Common myeloid progenitor, CD34-positive (primary cell): ENCODE measurements around the gene P2RY11.

Experiments
- CTCF ChIA-PET: fragments of 350-600 bp; sonication (Branson Sonifier 250); formaldehyde crosslinking; loops from one replicate; lab custom pipeline; 2021; ENCODE audit warnings: antibody characterized with exemption; lab: Charles Lee
- POLR2A ChIA-PET: fragments of 350-600 bp; sonication (Branson Sonifier 250); formaldehyde crosslinking; loops from one replicate; lab custom pipeline; 2021; ENCODE audit warnings: antibody characterized with exemption; lab: Charles Lee
- DNase-seq, 3 donors: peaks; one replicate each; pipeline versions ENCODE4 v3.0.0 to v3.0.0-alpha.2; 2013
- H3K27ac ChIP-seq, 2 experiments: 1 replicate in 1 of 2; 2 replicates in 1 of 2; pipeline ENCODE4 v1.7.0; 2013; ENCODE audit warnings: inconsistent platforms in 2 of 2, low read length in 2 of 2, mild to moderate bottlenecking in 2 of 2, low read depth in 1 of 2, moderate library complexity in 1 of 2; ENCODE audit not compliant: severe bottlenecking in 2 of 2, insufficient read depth in 1 of 2, poor library complexity in 1 of 2
- H3K27me3 ChIP-seq, 5 experiments: replicated peaks in 2 of 5; 1 replicate in 3 of 5; 2 replicates in 2 of 5; pipeline versions ENCODE4 v1.6.1 to v1.7.0; 2013; ENCODE audit warnings: low read length in 4 of 5, mild to moderate bottlenecking in 2 of 5, moderate library complexity in 2 of 5, inconsistent platforms in 1 of 5; ENCODE audit not compliant: insufficient read depth in 5 of 5, control insufficient read depth in 4 of 5
- H3K36me3 ChIP-seq, 4 experiments: 1 replicate in 2 of 4; 2 replicates in 2 of 4; pipeline versions ENCODE4 v1.6.1 to v1.7.0; 2013; ENCODE audit warnings: low read length in 3 of 4, control low read depth in 1 of 4, mild to moderate bottlenecking in 1 of 4; ENCODE audit not compliant: control insufficient read depth in 4 of 4, insufficient read depth in 4 of 4
- H3K4me1 ChIP-seq, 4 experiments: 1 replicate in 3 of 4; 2 replicates in 1 of 4; pipeline versions ENCODE4 v1.6.1 to v1.7.1; 2013; ENCODE audit warnings: low read length in 3 of 4, mild to moderate bottlenecking in 3 of 4, control low read depth in 1 of 4, inconsistent platforms in 1 of 4, moderate library complexity in 1 of 4; ENCODE audit not compliant: control insufficient read depth in 4 of 4, insufficient read depth in 4 of 4; ENCODE audit errors: control extremely low read depth in 1 of 4
- H3K4me3 ChIP-seq, 7 experiments: 1 replicate in 4 of 7; 2 replicates in 3 of 7; pipeline versions ENCODE4 v1.5.1 to v1.7.0; 2013; ENCODE audit warnings: mild to moderate bottlenecking in 7 of 7, low read length in 6 of 7, moderate library complexity in 6 of 7, inconsistent platforms in 2 of 7, low read depth in 2 of 7, control low read depth in 1 of 7; ENCODE audit not compliant: insufficient read depth in 4 of 7, control insufficient read depth in 1 of 7; ENCODE audit errors: extremely low read depth in 1 of 7
- H3K9me3 ChIP-seq, 5 experiments: 1 replicate in 4 of 5; 2 replicates in 1 of 5; pipeline versions ENCODE4 v1.6.1 to v1.7.1; 2013; ENCODE audit warnings: low read length in 4 of 5, mild to moderate bottlenecking in 2 of 5, inconsistent platforms in 1 of 5, low read depth in 1 of 5, moderate library complexity in 1 of 5; ENCODE audit not compliant: control insufficient read depth in 4 of 5, insufficient read depth in 2 of 5; ENCODE audit errors: control extremely low read depth in 1 of 5
- WGBS: methylation state at CpG from one replicate; pipeline ENCODE4 v1.1.5; 2013; ENCODE audit not compliant: insufficient coverage; 5-methylcytosine and 5-hydroxymethylcytosine counted together

P2RY11 gene

GRCh38 chr19:10113592-10113963 lies 2.1 kb downstream of the P2RY11 start:
- 85% methylated on average over 19 of the region's 19 CpGs for WGBS
- Histone ChIP-seq H3K27ac (no peak overlapping the region), H3K36me3 (peaks cover 8 to 81% (median 56%) of the 10 kb centered on the region in 4 experiments), H3K4me1 (peaks cover 0 to 38% (median 29%) of the 10 kb centered on the region in 4 experiments), H3K27me3 (no peaks in the 10 kb centered on the region), H3K4me3 (no peak overlapping the region), H3K9me3 (no peaks in the 10 kb centered on the region)
- DNase-seq: no peak
- ChIA-PET POLR2A (interaction anchor here (2.0 to 2.1 kb wide), 2 partner anchors 9 to 17 kb away, joined by 8 read pairs; no protein-coding TSS in a partner anchor), CTCF (interaction anchor here (0.6 to 16.0 kb wide), 5 partner anchors 10 to 136 kb away, joined by 3 to 118 read pairs (median 12); partner anchors contain the start of gene ANGPTL6)

DNA sequence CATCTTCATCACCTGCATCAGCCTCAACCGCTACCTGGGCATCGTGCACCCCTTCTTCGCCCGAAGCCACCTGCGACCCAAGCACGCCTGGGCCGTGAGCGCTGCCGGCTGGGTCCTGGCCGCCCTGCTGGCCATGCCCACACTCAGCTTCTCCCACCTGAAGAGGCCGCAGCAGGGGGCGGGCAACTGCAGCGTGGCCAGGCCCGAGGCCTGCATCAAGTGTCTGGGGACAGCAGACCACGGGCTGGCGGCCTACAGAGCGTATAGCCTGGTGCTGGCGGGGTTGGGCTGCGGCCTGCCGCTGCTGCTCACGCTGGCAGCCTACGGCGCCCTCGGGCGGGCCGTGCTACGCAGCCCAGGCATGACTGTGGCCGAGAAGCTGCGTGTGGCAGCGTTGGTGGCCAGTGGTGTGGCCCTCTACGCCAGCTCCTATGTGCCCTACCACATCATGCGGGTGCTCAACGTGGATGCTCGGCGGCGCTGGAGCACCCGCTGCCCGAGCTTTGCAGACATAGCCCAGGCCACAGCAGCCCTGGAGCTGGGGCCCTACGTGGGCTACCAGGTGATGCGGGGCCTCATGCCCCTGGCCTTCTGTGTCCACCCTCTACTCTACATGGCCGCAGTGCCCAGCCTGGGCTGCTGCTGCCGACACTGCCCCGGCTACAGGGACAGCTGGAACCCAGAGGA lies 2.6 kb downstream of the P2RY11 start:
- no peaks in the 10 kb centered on the region for H3K27me3 ChIP-seq
- no peak overlapping the region for H3K27ac ChIP-seq
- 97% methylated on average over 38 of the region's 43 CpGs for WGBS
- DNase-seq: peak in 1 of 3 donors; percentile 47
- ChIA-PET CTCF (interaction anchor here (0.7 to 16.0 kb wide), 5 partner anchors 8 to 16 kb away, joined by 3 to 118 read pairs (median 12); partner anchors contain the start of genes ANGPTL6 and PPAN), POLR2A (interaction anchor here (2.0 to 2.1 kb wide), 2 partner anchors 10 to 18 kb away, joined by 8 read pairs; no protein-coding TSS in a partner anchor)
- no peaks in the 10 kb centered on the region for H3K9me3 ChIP-seq
- peaks cover 8 to 81% (median 52%) of the 10 kb centered on the region in 4 experiments for H3K36me3 ChIP-seq
- no peak overlapping the region for H3K4me3 ChIP-seq
- peaks cover 0 to 43% (median 34%) of the 10 kb centered on the region in 4 experiments for H3K4me1 ChIP-seq

DNA sequence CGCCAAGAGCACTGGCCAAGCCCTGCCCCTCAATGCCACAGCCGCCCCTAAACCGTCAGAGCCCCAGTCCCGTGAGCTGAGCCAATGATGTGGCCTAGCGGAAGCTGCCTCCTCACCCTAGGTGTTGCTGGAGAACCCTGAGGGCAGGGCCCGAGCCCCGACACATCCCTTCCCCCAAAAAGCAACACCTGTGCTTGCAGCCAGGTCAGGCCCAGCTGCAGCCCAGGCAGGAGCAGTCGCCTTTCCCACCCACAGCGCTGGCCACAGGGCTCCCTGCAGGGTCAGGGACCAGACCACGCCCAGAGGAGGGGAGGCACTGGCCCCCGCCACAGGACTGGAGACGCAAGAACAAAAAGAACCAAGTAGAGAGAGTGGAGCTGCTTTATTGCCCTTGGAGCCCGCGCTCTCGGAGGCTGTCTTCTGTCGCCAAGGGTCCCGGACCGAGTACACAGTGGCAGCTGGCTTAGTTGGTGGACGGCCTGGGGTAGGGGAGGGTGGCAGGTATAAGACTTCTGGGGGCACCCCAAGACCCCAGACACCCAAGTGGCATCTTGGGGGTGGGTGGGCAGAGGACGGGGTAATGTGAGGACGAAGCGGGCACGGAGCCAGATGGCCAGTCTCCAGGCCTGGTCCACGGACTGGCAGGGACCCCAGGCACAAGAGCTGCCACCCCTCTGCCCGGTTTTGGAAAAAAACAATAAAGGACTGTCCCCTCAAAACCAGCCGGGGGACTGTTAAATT lies 3.3 kb downstream of the P2RY11 start:
- Histone ChIP-seq H3K4me1 (peaks cover 0 to 44% (median 33%) of the 10 kb centered on the region in 4 experiments), H3K9me3 (no peaks in the 10 kb centered on the region), H3K27ac (no peak overlapping the region), H3K4me3 (no peak overlapping the region), H3K36me3 (peaks cover 8 to 74% (median 45%) of the 10 kb centered on the region in 4 experiments), H3K27me3 (no peaks in the 10 kb centered on the region)
- ChIA-PET POLR2A (interaction anchor here (0.7 to 2.1 kb wide), 3 partner anchors 11 to 19 kb away, joined by 4 to 8 read pairs (median 8); no protein-coding TSS in a partner anchor), CTCF (interaction anchor here (0.7 to 16.0 kb wide), 5 partner anchors 8 to 17 kb away, joined by 3 to 118 read pairs (median 6); partner anchors contain the start of gene PPAN)
- 91% methylated on average over 19 of the region's 26 CpGs for WGBS
- no peak for DNase-seq

- Histone ChIP-seq H3K27me3 (no peaks in the 10 kb centered on the region), H3K4me3 (no peak overlapping the region)
- DNase-seq: no peak
These were observed 4.0 kb downstream of the P2RY11 start for GRCh38 chr19:10115392-10116084.

DNA sequence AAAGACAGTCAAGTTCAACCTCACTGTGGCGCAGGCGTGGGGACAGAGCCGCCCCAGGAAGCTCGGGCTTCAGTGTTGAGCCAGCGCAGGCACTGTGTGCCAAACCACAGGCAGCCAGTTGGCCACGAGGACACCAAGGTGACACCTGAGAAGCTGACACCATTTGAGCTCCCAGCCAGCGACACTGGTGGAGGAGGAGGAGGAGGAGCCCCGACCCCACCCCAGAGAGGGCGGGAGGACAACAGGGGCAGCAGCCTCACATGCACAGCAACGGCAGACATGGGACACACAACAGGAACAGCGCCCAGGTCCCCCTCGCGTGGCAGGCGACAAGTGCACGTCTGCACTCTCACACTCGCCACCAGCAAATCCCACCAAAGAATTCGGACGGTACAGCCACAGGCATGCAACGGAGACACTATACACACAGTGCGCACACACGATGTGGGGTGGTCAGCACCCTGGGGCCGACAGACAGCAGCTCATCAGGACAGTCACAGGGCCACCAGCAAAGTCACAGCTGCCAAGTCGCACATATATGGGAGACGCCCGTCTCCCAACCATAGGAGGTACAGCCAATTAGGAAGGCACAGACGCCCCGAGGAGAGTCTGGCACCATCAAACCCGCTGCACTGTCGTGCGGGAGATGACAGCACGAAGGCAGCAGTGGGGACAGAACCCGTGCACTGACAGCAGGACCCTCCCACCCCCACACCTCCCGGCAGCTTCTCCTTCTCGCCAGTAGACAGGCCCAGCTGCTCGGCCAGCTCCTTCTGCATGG lies 4.8 kb downstream of the P2RY11 start:
- CTCF ChIA-PET: interaction anchor here (1.3 to 16.0 kb wide), 5 partner anchors 10 to 186 kb away, joined by 3 to 118 read pairs (median 5); partner anchors contain the start of genes ANGPTL6 and PPAN
- DNase-seq: no peak
- H3K4me3 ChIP-seq: no peak overlapping the region
- 96% methylated on average over 31 of the region's 35 CpGs for WGBS
- peaks cover 0 to 34% (median 21%) of the 10 kb centered on the region in 4 experiments for H3K4me1 ChIP-seq
- no peak overlapping the region for H3K27ac ChIP-seq
- peaks cover 8 to 59% (median 34%) of the 10 kb centered on the region in 4 experiments for H3K36me3 ChIP-seq
- no peaks in the 10 kb centered on the region for H3K9me3 ChIP-seq
- POLR2A ChIA-PET: interaction anchor here (1.2 to 1.9 kb wide), 2 partner anchors 10 to 12 kb away, joined by 3 to 6 read pairs; partner anchors contain the start of gene PPAN
- H3K27me3 ChIP-seq: no peaks in the 10 kb centered on the region

More at GRCh38 chr19:10115392-10116084, 4.0 kb downstream of the P2RY11 start:
- Histone ChIP-seq H3K36me3 (peaks cover 8 to 67% (median 40%) of the 10 kb centered on the region in 4 experiments), H3K27ac (no peak overlapping the region), H3K9me3 (no peaks in the 10 kb centered on the region), H3K4me1 (peaks cover 0 to 42% (median 28%) of the 10 kb centered on the region in 4 experiments)
- WGBS: 97% methylated on average over 42 of the region's 45 CpGs
- ChIA-PET POLR2A (interaction anchor here (0.7 to 2.0 kb wide), 2 partner anchors 10 to 19 kb away, joined by 4 to 8 read pairs; no protein-coding TSS in a partner anchor), CTCF (interaction anchor here (1.4 to 16.0 kb wide), 5 partner anchors 9 to 18 kb away, joined by 3 to 118 read pairs (median 6); partner anchors contain the start of genes ANGPTL6 and PPAN)
